Measurements from ENCODE around the gene OR10W1.

The OR10W1 gene, protein sequence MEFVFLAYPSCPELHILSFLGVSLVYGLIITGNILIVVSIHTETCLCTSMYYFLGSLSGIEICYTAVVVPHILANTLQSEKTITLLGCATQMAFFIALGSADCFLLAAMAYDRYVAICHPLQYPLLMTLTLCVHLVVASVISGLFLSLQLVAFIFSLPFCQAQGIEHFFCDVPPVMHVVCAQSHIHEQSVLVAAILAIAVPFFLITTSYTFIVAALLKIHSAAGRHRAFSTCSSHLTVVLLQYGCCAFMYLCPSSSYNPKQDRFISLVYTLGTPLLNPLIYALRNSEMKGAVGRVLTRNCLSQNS

DNA sequence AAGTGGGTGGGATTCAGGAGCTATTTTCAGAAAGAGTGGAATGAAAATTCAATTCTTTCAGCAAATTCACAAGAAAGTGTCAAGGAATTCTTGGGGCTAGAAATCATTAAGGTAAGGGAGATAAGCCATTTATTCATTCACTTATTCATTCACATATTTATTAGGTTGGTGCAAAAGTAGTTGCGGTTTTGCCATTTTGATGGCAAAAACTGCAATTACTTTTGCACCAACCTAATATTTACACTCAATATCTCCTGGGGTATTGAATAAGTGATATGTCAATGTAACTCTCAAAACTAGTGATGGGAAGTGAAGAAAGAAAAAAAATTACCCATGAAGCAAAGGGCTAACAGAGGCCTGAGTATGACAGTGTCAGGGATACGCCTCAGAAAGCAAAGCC lies at the start of gene OR10W1:
TSS of gene OR10W1 (minus strand) at position 119 of the 400 bp plus-strand sequence. CDS start 402 bp downstream, outside the sequence.
- no peak for DNase-seq (ENCODE audit: extremely low read depth, insufficient read length)
- TF ChIP-seq, protein P1, sequence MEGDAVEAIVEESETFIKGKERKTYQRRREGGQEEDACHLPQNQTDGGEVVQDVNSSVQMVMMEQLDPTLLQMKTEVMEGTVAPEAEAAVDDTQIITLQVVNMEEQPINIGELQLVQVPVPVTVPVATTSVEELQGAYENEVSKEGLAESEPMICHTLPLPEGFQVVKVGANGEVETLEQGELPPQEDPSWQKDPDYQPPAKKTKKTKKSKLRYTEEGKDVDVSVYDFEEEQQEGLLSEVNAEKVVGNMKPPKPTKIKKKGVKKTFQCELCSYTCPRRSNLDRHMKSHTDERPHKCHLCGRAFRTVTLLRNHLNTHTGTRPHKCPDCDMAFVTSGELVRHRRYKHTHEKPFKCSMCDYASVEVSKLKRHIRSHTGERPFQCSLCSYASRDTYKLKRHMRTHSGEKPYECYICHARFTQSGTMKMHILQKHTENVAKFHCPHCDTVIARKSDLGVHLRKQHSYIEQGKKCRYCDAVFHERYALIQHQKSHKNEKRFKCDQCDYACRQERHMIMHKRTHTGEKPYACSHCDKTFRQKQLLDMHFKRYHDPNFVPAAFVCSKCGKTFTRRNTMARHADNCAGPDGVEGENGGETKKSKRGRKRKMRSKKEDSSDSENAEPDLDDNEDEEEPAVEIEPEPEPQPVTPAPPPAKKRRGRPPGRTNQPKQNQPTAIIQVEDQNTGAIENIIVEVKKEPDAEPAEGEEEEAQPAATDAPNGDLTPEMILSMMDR (IDR thresholded peaks at IDR 0.05; ENCODE audit: insufficient read depth, low read length, poor library complexity, severe bottlenecking), result no peak
- Histone ChIP-seq H3K4me3 (replicated peaks; ENCODE audit: low read depth, low read length) (no peak within 1 kb of the TSS), H3K36me3 (ENCODE audit: control insufficient read depth, insufficient read depth, low read length) (no peaks in the 10 kb centered on the region), H3K27me3 (replicated peaks; ENCODE audit: control insufficient read depth, insufficient read depth, low read length) (no peaks in the 10 kb centered on the region)

DNA sequence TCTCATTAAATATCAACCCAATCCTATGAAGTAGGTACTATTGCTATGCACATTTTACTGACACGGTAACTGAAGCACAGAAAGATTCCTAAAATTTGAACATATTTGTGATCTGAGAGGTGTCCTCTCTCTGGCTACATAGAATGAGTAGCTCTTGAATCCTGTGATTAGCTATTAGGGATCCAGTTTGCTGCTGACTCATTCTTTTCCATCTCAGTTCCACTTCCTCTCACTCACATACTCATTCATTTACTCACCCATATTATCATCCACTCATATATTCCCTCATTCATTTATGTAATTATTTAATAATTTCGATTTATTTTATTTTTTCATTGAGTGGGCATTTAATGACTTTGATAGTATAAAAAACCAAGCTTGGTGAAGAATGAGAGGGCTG lies 48.1 kb upstream of the OR10W1 start:
- TF ChIP-seq, protein P1 (IDR thresholded peaks at IDR 0.05; ENCODE audit: insufficient read depth, low read length, poor library complexity, severe bottlenecking), result no peak
- no peak for DNase-seq (ENCODE audit: extremely low read depth, insufficient read length)
- Histone ChIP-seq H3K27me3 (replicated peaks; ENCODE audit: control insufficient read depth, insufficient read depth, low read length) (no peaks in the 10 kb centered on the region), H3K4me3 (replicated peaks; ENCODE audit: low read depth, low read length) (no peak overlapping the region), H3K36me3 (ENCODE audit: control insufficient read depth, insufficient read depth, low read length) (no peaks in the 10 kb centered on the region)

DNA sequence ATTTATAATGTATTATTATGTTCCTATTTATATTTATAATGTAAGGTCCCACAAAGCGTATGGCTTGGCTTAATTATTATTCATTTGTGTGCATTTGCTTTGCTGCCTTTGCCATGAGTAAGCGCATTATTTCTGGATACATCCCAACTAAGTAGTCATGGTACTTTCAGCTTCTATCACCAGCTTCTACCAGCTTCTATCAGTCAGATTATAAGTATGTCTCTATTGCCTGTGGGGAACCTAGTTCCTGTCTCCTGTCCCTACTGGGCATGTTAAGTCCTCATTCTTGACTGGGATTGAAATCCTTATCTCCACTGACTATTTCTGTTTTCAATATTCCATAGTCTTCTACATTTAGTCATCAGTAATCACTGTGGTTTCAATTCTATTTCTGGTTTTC lies 33.5 kb upstream of the OR10W1 start:
- H3K36me3 ChIP-seq (ENCODE audit: control insufficient read depth, insufficient read depth, low read length), result no peaks in the 10 kb centered on the region
- TF ChIP-seq, protein P1 (IDR thresholded peaks at IDR 0.05; ENCODE audit: insufficient read depth, low read length, poor library complexity, severe bottlenecking), result no peak
- H3K27me3 ChIP-seq (replicated peaks; ENCODE audit: control insufficient read depth, insufficient read depth, low read length), result no peaks in the 10 kb centered on the region
- no peak overlapping the region for H3K4me3 ChIP-seq (replicated peaks; ENCODE audit: low read depth, low read length)
- no peak for DNase-seq (ENCODE audit: extremely low read depth, insufficient read length)

DNA sequence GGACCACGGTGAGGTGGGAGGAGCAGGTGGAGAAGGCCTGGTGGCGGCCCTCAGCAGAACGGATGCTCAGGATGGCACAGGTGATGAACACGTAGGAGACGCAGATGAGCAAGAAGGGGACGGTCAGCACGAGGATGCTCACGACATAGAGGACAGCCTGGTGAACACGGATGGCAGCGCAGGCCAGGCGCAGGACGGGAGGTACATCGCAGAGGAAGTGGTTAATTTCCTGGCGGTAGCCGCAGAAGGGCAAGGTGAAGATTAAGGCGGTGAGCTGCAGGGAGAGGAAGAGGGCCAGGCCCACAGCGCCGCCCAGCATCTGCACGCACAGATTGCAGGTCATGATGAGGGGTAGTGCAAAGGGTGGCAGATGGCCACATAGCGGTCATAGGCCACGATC lies 24.0 kb upstream of the OR10W1 start:
- TF ChIP-seq, protein P1 (IDR thresholded peaks at IDR 0.05; ENCODE audit: insufficient read depth, low read length, poor library complexity, severe bottlenecking), result no peak
- H3K4me3 ChIP-seq (replicated peaks; ENCODE audit: low read depth, low read length), result no peak overlapping the region
- H3K36me3 ChIP-seq (ENCODE audit: control insufficient read depth, insufficient read depth, low read length), result no peaks in the 10 kb centered on the region

DNA sequence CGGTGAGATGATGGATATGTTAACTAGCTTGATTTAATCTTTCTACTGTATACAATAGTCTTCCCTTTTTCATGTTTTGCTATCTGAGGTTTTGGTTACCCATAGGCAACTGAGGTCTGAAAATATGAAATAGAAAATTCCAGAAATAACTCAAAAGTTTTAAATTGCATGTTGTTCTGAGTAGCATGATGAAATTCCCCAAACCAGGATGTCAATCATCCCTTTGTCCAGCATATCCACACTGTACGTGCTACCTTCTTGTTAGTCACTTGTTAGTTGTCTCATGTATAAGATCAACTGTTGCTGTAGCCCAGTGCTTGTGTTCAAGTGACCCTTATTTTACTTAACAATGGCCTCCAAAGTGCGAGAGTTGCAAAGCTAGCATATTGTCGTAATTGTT lies 21.2 kb upstream of the OR10W1 start:
- Histone ChIP-seq H3K36me3 (ENCODE audit: control insufficient read depth, insufficient read depth, low read length) (no peaks in the 10 kb centered on the region), H3K4me3 (replicated peaks; ENCODE audit: low read depth, low read length) (no peak overlapping the region), H3K27me3 (replicated peaks; ENCODE audit: control insufficient read depth, insufficient read depth, low read length) (no peaks in the 10 kb centered on the region)
- TF ChIP-seq, protein P1 (IDR thresholded peaks at IDR 0.05; ENCODE audit: insufficient read depth, low read length, poor library complexity, severe bottlenecking), result no peak
- no peak for DNase-seq (ENCODE audit: extremely low read depth, insufficient read length)

More for the DNA sequence above, 24.0 kb upstream of the OR10W1 start:
- no peaks in the 10 kb centered on the region for H3K27me3 ChIP-seq (replicated peaks; ENCODE audit: control insufficient read depth, insufficient read depth, low read length)
- DNase-seq (ENCODE audit: extremely low read depth, insufficient read length), result no peak

Measured in GM06990 (cell line).